ENCODE data around the gene HOMER2.

- no peak for TF ChIP-seq CTCF (IDR thresholded peaks at IDR 0.05; ENCODE audit: low read depth, low read length)
- TF ChIP-seq EZH2phosphoT487 (IDR thresholded peaks at IDR 0.05; ENCODE audit: low read depth) = no peak
Measured at GRCh38 chr15:82874267-82874666, 78.3 kb downstream of the HOMER2 start.
